Measurements from ENCODE around the gene FBN2. TPM values are rescaled to one million over a fixed set of nuclear protein-coding genes. Genes with fewer than 3 reads are reported as not detected.
A peak's percentile ranks its signal among the peaks of the same experiment; 100 is the strongest.

Gene FBN2
- total and polyA plus RNA-seq, 2 donors (not counting 1 experiment from before 2014, with no cell fraction given), result 43.1 to 80.1 TPM

GRCh38 chr5:128343168-128343567 lies 194.9 kb downstream of the FBN2 start:
- DNase-seq (ENCODE audit: low read depth in 2 of 2), result no peak
- H3K4me1 ChIP-seq (ENCODE audit: control insufficient read depth, extremely low read depth, insufficient read depth, low read length), result no peaks in the 10 kb centered on the region
- H3K4me2 ChIP-seq (ENCODE audit: extremely low read depth, insufficient read depth, low read length), result no peak overlapping the region
- no peak overlapping the region for H3K27ac ChIP-seq (ENCODE audit: insufficient read depth, low read length)
- no peaks in the 10 kb centered on the region for H4K20me1 ChIP-seq (ENCODE audit: control insufficient read depth, extremely low read depth, insufficient read depth, low read length)
- no peaks in the 10 kb centered on the region for H3K27me3 ChIP-seq (ENCODE audit: control insufficient read depth, insufficient read depth, low read length)
- H3K79me2 ChIP-seq (ENCODE audit: control insufficient read depth, insufficient read depth, low read length), result no peaks in the 10 kb centered on the region
- H2AFZ ChIP-seq (ENCODE audit: low read length), result no peak overlapping the region
- H3K36me3 ChIP-seq (ENCODE audit: control insufficient read depth, insufficient read depth, low read length), result no peaks in the 10 kb centered on the region
- H3K4me3 ChIP-seq (replicated peaks in 1 of 4; ENCODE audit: control extremely low read depth in 1 of 4, insufficient read depth in 1 of 4, low read depth in 3 of 4, low read length in 4 of 4), result no peak overlapping the region
- no peak for TF ChIP-seq EZH2 (IDR thresholded peaks at IDR 0.05; ENCODE audit: low read length, missing control alignments)
- no peak for TF ChIP-seq CTCF (conservative IDR thresholded peaks at IDR 0.05 in 1 of 2, IDR thresholded peaks at IDR 0.05 in 1 of 2; ENCODE audit: low read depth in 1 of 2, low read length in 2 of 2)
- no peak overlapping the region for H3K9ac ChIP-seq (ENCODE audit: insufficient read depth, low read length)
- no peaks in the 10 kb centered on the region for H3K9me3 ChIP-seq (ENCODE audit: control insufficient read depth, insufficient read depth, low read depth, low read length)

GRCh38 chr5:128341056-128341455 lies 197.0 kb downstream of the FBN2 start:
- Histone ChIP-seq H3K4me1 (ENCODE audit: control insufficient read depth, extremely low read depth, insufficient read depth, low read length) (no peaks in the 10 kb centered on the region), H3K79me2 (ENCODE audit: control insufficient read depth, insufficient read depth, low read length) (no peaks in the 10 kb centered on the region), H3K27ac (ENCODE audit: insufficient read depth, low read length) (no peak overlapping the region), H3K4me2 (ENCODE audit: extremely low read depth, insufficient read depth, low read length) (no peak overlapping the region), H2AFZ (ENCODE audit: low read length) (no peak overlapping the region), H4K20me1 (ENCODE audit: control insufficient read depth, extremely low read depth, insufficient read depth, low read length) (no peaks in the 10 kb centered on the region), H3K36me3 (ENCODE audit: control insufficient read depth, insufficient read depth, low read length) (no peaks in the 10 kb centered on the region), H3K9ac (ENCODE audit: insufficient read depth, low read length) (no peak overlapping the region), H3K4me3 (replicated peaks in 1 of 4; ENCODE audit: control extremely low read depth in 1 of 4, insufficient read depth in 1 of 4, low read depth in 3 of 4, low read length in 4 of 4) (no peak overlapping the region), H3K9me3 (ENCODE audit: control insufficient read depth, insufficient read depth, low read depth, low read length) (no peaks in the 10 kb centered on the region), H3K27me3 (ENCODE audit: control insufficient read depth, insufficient read depth, low read length) (no peaks in the 10 kb centered on the region)
- peak in 1 of 2 donors; percentile 38 for DNase-seq (ENCODE audit: low read depth in 2 of 2)
- no peak for TF ChIP-seq CTCF (conservative IDR thresholded peaks at IDR 0.05 in 1 of 2, IDR thresholded peaks at IDR 0.05 in 1 of 2; ENCODE audit: low read depth in 1 of 2, low read length in 2 of 2)
- TF ChIP-seq EZH2 (IDR thresholded peaks at IDR 0.05; ENCODE audit: low read length, missing control alignments), result no peak

GRCh38 chr5:128340648-128341047 lies 197.4 kb downstream of the FBN2 start:
- no peaks in the 10 kb centered on the region for H3K27me3 ChIP-seq (ENCODE audit: control insufficient read depth, insufficient read depth, low read length)
- no peak overlapping the region for H3K9ac ChIP-seq (ENCODE audit: insufficient read depth, low read length)
- H3K4me3 ChIP-seq (replicated peaks in 1 of 4; ENCODE audit: control extremely low read depth in 1 of 4, insufficient read depth in 1 of 4, low read depth in 3 of 4, low read length in 4 of 4), result no peak overlapping the region
- no peak overlapping the region for H3K27ac ChIP-seq (ENCODE audit: insufficient read depth, low read length)
- no peak for DNase-seq (ENCODE audit: low read depth in 2 of 2)
- TF ChIP-seq CTCF (conservative IDR thresholded peaks at IDR 0.05 in 1 of 2, IDR thresholded peaks at IDR 0.05 in 1 of 2; ENCODE audit: low read depth in 1 of 2, low read length in 2 of 2), result no peak
- TF ChIP-seq EZH2 (IDR thresholded peaks at IDR 0.05; ENCODE audit: low read length, missing control alignments), result no peak
- H4K20me1 ChIP-seq (ENCODE audit: control insufficient read depth, extremely low read depth, insufficient read depth, low read length), result no peaks in the 10 kb centered on the region
- no peak overlapping the region for H3K4me2 ChIP-seq (ENCODE audit: extremely low read depth, insufficient read depth, low read length)
- no peaks in the 10 kb centered on the region for H3K36me3 ChIP-seq (ENCODE audit: control insufficient read depth, insufficient read depth, low read length)
- H2AFZ ChIP-seq (ENCODE audit: low read length), result no peak overlapping the region
- no peaks in the 10 kb centered on the region for H3K79me2 ChIP-seq (ENCODE audit: control insufficient read depth, insufficient read depth, low read length)
- H3K9me3 ChIP-seq (ENCODE audit: control insufficient read depth, insufficient read depth, low read depth, low read length), result no peaks in the 10 kb centered on the region
- no peaks in the 10 kb centered on the region for H3K4me1 ChIP-seq (ENCODE audit: control insufficient read depth, extremely low read depth, insufficient read depth, low read length)

Data from fibroblast of lung (primary cell).